ENCODE results near the gene EGFL6.

DNA sequence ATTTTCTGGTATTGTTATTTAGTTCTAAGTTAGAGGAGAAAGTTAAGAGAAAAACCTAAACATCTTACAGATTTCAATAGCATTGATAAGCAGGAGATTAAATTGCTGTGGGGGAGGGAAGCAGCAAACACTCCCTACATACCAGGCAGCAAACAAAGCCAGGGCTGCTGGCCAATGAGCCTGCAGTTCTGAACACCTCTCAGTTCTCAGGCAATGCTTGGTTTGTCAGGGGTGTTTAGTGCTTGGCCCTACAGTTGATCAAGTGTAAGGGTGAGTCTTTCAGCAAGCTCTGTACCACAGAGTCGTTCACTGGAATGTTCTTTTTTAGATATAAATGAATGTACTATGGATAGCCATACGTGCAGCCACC is 38.6 kb downstream of the EGFL6 start:
- TF ChIP-seq, protein P1, sequence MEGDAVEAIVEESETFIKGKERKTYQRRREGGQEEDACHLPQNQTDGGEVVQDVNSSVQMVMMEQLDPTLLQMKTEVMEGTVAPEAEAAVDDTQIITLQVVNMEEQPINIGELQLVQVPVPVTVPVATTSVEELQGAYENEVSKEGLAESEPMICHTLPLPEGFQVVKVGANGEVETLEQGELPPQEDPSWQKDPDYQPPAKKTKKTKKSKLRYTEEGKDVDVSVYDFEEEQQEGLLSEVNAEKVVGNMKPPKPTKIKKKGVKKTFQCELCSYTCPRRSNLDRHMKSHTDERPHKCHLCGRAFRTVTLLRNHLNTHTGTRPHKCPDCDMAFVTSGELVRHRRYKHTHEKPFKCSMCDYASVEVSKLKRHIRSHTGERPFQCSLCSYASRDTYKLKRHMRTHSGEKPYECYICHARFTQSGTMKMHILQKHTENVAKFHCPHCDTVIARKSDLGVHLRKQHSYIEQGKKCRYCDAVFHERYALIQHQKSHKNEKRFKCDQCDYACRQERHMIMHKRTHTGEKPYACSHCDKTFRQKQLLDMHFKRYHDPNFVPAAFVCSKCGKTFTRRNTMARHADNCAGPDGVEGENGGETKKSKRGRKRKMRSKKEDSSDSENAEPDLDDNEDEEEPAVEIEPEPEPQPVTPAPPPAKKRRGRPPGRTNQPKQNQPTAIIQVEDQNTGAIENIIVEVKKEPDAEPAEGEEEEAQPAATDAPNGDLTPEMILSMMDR (IDR thresholded peaks at IDR 0.05), result no peak
- TF ChIP-seq, protein P2, sequence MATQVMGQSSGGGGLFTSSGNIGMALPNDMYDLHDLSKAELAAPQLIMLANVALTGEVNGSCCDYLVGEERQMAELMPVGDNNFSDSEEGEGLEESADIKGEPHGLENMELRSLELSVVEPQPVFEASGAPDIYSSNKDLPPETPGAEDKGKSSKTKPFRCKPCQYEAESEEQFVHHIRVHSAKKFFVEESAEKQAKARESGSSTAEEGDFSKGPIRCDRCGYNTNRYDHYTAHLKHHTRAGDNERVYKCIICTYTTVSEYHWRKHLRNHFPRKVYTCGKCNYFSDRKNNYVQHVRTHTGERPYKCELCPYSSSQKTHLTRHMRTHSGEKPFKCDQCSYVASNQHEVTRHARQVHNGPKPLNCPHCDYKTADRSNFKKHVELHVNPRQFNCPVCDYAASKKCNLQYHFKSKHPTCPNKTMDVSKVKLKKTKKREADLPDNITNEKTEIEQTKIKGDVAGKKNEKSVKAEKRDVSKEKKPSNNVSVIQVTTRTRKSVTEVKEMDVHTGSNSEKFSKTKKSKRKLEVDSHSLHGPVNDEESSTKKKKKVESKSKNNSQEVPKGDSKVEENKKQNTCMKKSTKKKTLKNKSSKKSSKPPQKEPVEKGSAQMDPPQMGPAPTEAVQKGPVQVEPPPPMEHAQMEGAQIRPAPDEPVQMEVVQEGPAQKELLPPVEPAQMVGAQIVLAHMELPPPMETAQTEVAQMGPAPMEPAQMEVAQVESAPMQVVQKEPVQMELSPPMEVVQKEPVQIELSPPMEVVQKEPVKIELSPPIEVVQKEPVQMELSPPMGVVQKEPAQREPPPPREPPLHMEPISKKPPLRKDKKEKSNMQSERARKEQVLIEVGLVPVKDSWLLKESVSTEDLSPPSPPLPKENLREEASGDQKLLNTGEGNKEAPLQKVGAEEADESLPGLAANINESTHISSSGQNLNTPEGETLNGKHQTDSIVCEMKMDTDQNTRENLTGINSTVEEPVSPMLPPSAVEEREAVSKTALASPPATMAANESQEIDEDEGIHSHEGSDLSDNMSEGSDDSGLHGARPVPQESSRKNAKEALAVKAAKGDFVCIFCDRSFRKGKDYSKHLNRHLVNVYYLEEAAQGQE (IDR thresholded peaks at IDR 0.05; ENCODE audit: insufficient read depth in 1 of 2, low read depth in 2 of 2, low read length in 1 of 2), result no peak
